GM23338 (cell line): ENCODE data around the gene MAP3K14. TPM values are rescaled to one million over a fixed set of nuclear protein-coding genes. Genes with fewer than 3 reads are reported as not detected.

Source experiments
- ATAC-seq: fragments of 200-7000 bp; cut with Tn5 transposase; 3 replicates; pipeline ENCODE4 v1.9.1; 2020
- DNase-seq: peaks from one replicate; pipeline ENCODE4 v3.0.0-alpha.2; 2015; ENCODE audit warnings: low spot score
- H2AFZ ChIP-seq: fragments of 200-600 bp; sonication (generic); 2 replicates; pipeline ENCODE4 v1.8.0; 2016; ENCODE audit warnings: antibody characterized with exemption, mild to moderate bottlenecking, moderate library complexity
- H3F3A ChIP-seq: fragments of 200-600 bp; sonication (generic); replicated peaks from 2 replicates; pipeline ENCODE4 v1.8.0; 2017; ENCODE audit warnings: antibody characterized with exemption, mixed run types, low read depth
- H3K27ac ChIP-seq: fragments of 200-600 bp; sonication (generic); 2 replicates; pipeline ENCODE4 v1.6.1; 2016; ENCODE audit warnings: low read depth
- H3K27me3 ChIP-seq: fragments of 200-600 bp; sonication (generic); 2 replicates; pipeline ENCODE4 v1.8.0; 2016; ENCODE audit warnings: mild to moderate bottlenecking, mixed run types, moderate library complexity; ENCODE audit not compliant: insufficient read depth
- H3K36me3 ChIP-seq: fragments of 200-600 bp; sonication (generic); 2 replicates; pipeline ENCODE4 v1.8.0; 2016; ENCODE audit warnings: mild to moderate bottlenecking; ENCODE audit not compliant: insufficient read depth
- H3K4me1 ChIP-seq: fragments of 200-600 bp; sonication (generic); 2 replicates; pipeline ENCODE4 v1.8.0; 2016; ENCODE audit warnings: mild to moderate bottlenecking, moderate library complexity; ENCODE audit not compliant: insufficient read depth
- H3K4me2 ChIP-seq: fragments of 200-600 bp; sonication (generic); 2 replicates; pipeline ENCODE4 v1.7.1; 2017; ENCODE audit warnings: mixed run types
- H3K4me3 ChIP-seq: fragments of 200-600 bp; sonication (generic); 2 replicates; pipeline ENCODE4 v1.6.1; 2016; ENCODE audit warnings: mixed run types
- H3K79me2 ChIP-seq: fragments of 200-600 bp; sonication (generic); replicated peaks from 2 replicates; pipeline ENCODE4 v1.8.0; 2017; ENCODE audit warnings: mild to moderate bottlenecking; ENCODE audit not compliant: insufficient read depth
- H3K9me2 ChIP-seq: fragments of 200-600 bp; sonication (generic); 2 replicates; pipeline ENCODE4 v1.8.0; 2017; ENCODE audit not compliant: insufficient read depth
- H4K20me1 ChIP-seq: fragments of 200-600 bp; sonication (generic); replicated peaks from 2 replicates; pipeline ENCODE4 v1.8.0; 2017; ENCODE audit warnings: mild to moderate bottlenecking; ENCODE audit not compliant: insufficient read depth
- H3K27ac Mint-ChIP-seq: 2 replicates; pipeline ENCODE4 v1.8.0; 2020; ENCODE audit warnings: inconsistent platforms, mild to moderate bottlenecking, moderate library complexity, mixed read lengths
- H3K27me3 Mint-ChIP-seq: 3 replicates; pipeline ENCODE4 v1.8.0; 2022; ENCODE audit warnings: low read depth, mild to moderate bottlenecking, moderate library complexity, mixed read lengths, inconsistent platforms; ENCODE audit not compliant: insufficient read depth, poor library complexity
- H3K36me3 Mint-ChIP-seq: 3 replicates; pipeline ENCODE4 v1.8.0; 2021; ENCODE audit warnings: low read depth, mild to moderate bottlenecking, inconsistent platforms, moderate library complexity, mixed read lengths
- H3K4me1 Mint-ChIP-seq: 3 replicates; pipeline ENCODE4 v1.8.0; 2020; ENCODE audit warnings: mild to moderate bottlenecking, inconsistent platforms, mixed read lengths
- H3K4me3 Mint-ChIP-seq: 3 replicates; pipeline ENCODE4 v1.8.0; 2021; ENCODE audit warnings: moderate library complexity, mild to moderate bottlenecking, inconsistent platforms, mixed read lengths
- H3K9me3 Mint-ChIP-seq: 3 replicates; pipeline ENCODE4 v1.8.0; 2020; ENCODE audit warnings: moderate library complexity, mild to moderate bottlenecking, inconsistent platforms, mixed read lengths
- CREB1 ChIP-seq: fragments of 250-450 bp; sonication (Bioruptor Pico); IDR thresholded peaks from 2 replicates; pipeline ENCODE4 v1.5.0; 2020; ENCODE audit warnings: low read depth, mild to moderate bottlenecking, moderate library complexity
- CTCF ChIP-seq, 2 experiments: fragments of 200-600 bp in 1 of 2; sonication (generic) in 1 of 2; conservative IDR thresholded peaks; 2 replicates each; pipeline versions ENCODE4 v1.5.1 to v1.6.1; 2016 to 2017; ENCODE audit warnings: antibody characterized with exemption in 2 of 2, low read depth in 2 of 2, mild to moderate bottlenecking in 2 of 2, moderate library complexity in 1 of 2
- ETS1 ChIP-seq: IDR thresholded peaks from 2 replicates; pipeline ENCODE4 v1.6.1; 2016; ENCODE audit warnings: antibody characterized with exemption
- EZH2 ChIP-seq: fragments of 200-600 bp; sonication (generic); IDR thresholded peaks from one replicate; pipeline ENCODE4 v1.8.0; 2017; ENCODE audit warnings: antibody characterized with exemption, mild to moderate bottlenecking, low read depth; ENCODE audit not compliant: unreplicated experiment
- EZH2phosphoT487 ChIP-seq: fragments of 200-600 bp; sonication (generic); IDR thresholded peaks from one replicate; pipeline ENCODE4 v1.8.1; 2018; ENCODE audit warnings: antibody characterized with exemption; ENCODE audit not compliant: unreplicated experiment
- JUNB ChIP-seq: IDR thresholded peaks from one replicate; pipeline ENCODE4 v1.6.1; 2016; ENCODE audit warnings: antibody characterized with exemption; ENCODE audit not compliant: unreplicated experiment
- NANOG ChIP-seq: IDR thresholded peaks from 2 replicates; pipeline ENCODE4 v1.6.1; 2016; ENCODE audit warnings: antibody characterized with exemption, borderline replicate concordance
- POLR2AphosphoS5 ChIP-seq: IDR thresholded peaks from 2 replicates; pipeline ENCODE4 v1.6.1; 2016; ENCODE audit warnings: antibody characterized with exemption, low read depth
- REST ChIP-seq: IDR thresholded peaks from one replicate; pipeline ENCODE4 v1.6.1; 2018; ENCODE audit warnings: antibody characterized with exemption; ENCODE audit not compliant: unreplicated experiment
- STAT1 ChIP-seq: IDR thresholded peaks from one replicate; pipeline ENCODE4 v1.6.1; 2016; ENCODE audit warnings: antibody characterized with exemption; ENCODE audit not compliant: unreplicated experiment
- ZNF114 ChIP-seq: fragments of 250-450 bp; sonication (Bioruptor Pico); IDR thresholded peaks from 2 replicates; pipeline ENCODE4 v1.5.0; 2020; ENCODE audit warnings: mild to moderate bottlenecking, moderate library complexity
- ZNF331 ChIP-seq: fragments of 250-450 bp; sonication (Bioruptor Pico); IDR thresholded peaks from 2 replicates; pipeline ENCODE4 v1.5.0; 2020; ENCODE audit warnings: low read depth, mild to moderate bottlenecking, moderate library complexity
- ZNF462 ChIP-seq: fragments of 250-450 bp; sonication (Bioruptor Pico); IDR thresholded peaks from 2 replicates; pipeline ENCODE4 v1.5.0; 2020; ENCODE audit warnings: mild to moderate bottlenecking, moderate library complexity
- polyA plus RNA-seq: library from polyadenylated mRNA; unstranded; fragments of >200 nt; fragmentation: Nextera tagmentation; extraction: Ambion mirVana; gene quantifications from 2 replicates; pipeline ENCODE4 v1.2.1, GENCODE V29; 2016
- total RNA-seq: library from RNA; depleted of rRNA; stranded (reverse); fragments of >200 nt; shearing (Covaris generic); gene quantifications from 2 replicates; pipeline ENCODE4 v1.2.3, GENCODE V29; 2014

Gene MAP3K14
- total and polyA plus RNA-seq, 2 experiments from 2014 or later: 1.3 to 4.9 TPM

GRCh38 chr17:45253879-45254278 lies 62.9 kb downstream of the MAP3K14 start:
- Mint-ChIP-seq H3K9me3 (no peaks in the 10 kb centered on the region; the same call in 2 of the 3 replicates), H3K36me3 (peaks cover 15% of the 10 kb centered on the region), H3K4me3 (no peak overlapping the region), H3K4me1 (peaks cover 29% of the 10 kb centered on the region), H3K27ac (no peak overlapping the region), H3K27me3 (peaks cover 26% of the 10 kb centered on the region)
- H3K9me2 ChIP-seq: no peaks in the 10 kb centered on the region; the same call in 1 of the 2 replicates
- no peak overlapping the region for H2AFZ ChIP-seq
- TF ChIP-seq EZH2phosphoT487 (no peak), ZNF331 (CRISPR knock-in tag) (no peak), POLR2AphosphoS5 (no peak), ZNF462 (CRISPR knock-in tag) (no peak), ZNF114 (no peak), REST (no peak), CREB1 (no peak), JUNB (no peak), EZH2 (no peak), CTCF (conservative IDR thresholded peaks at IDR 0.05; ENCODE audit: low read depth in 2 of 2) (no peak), ETS1 (no peak), NANOG (no peak), STAT1 (no peak)
- no peak overlapping the region for H3K4me2 ChIP-seq
- no peaks in the 10 kb centered on the region for H3F3A ChIP-seq
- no peaks in the 10 kb centered on the region for H4K20me1 ChIP-seq
- peaks cover 20% of the 10 kb centered on the region for H3K4me1 ChIP-seq
- DNase-seq (no peak), ATAC-seq (no peak)
- no peak overlapping the region for H3K27ac ChIP-seq
- H3K27me3 ChIP-seq: no peaks in the 10 kb centered on the region
- H3K79me2 ChIP-seq: peaks cover 3% of the 10 kb centered on the region; the same call in 1 of the 2 replicates
- H3K4me3 ChIP-seq: no peak overlapping the region
- H3K36me3 ChIP-seq: no peaks in the 10 kb centered on the region
